NCI-H524 (cell line): ENCODE data around the gene ATF7.
A peak's percentile ranks its signal among the peaks of the same experiment; 100 is the strongest.
"Not testable (repeated sequence)": the region's sequence is repeated elsewhere in the genome, so short reads cannot be mapped to it uniquely, and the experiment has no call there.

ENCODE experiments used
- DNase-seq, 2 experiments: peaks; one replicate each; lab custom pipeline; 2025; lab: John Stamatoyannopoulos, UW

The ATF7 gene

GRCh38 chr12:53564941-53565340 lies 61.2 kb downstream of the ATF7 start:
- DNase-seq = no peak

- DNase-seq = no peak
Observed at GRCh38 chr12:53564278-53564677, 61.9 kb downstream of the ATF7 start.

GRCh38 chr12:53563452-53564028 lies 62.6 kb downstream of the ATF7 start:
- no peak for DNase-seq

- DNase-seq = no peak
Observed at GRCh38 chr12:53561590-53561953, 64.6 kb downstream of the ATF7 start.

DNA sequence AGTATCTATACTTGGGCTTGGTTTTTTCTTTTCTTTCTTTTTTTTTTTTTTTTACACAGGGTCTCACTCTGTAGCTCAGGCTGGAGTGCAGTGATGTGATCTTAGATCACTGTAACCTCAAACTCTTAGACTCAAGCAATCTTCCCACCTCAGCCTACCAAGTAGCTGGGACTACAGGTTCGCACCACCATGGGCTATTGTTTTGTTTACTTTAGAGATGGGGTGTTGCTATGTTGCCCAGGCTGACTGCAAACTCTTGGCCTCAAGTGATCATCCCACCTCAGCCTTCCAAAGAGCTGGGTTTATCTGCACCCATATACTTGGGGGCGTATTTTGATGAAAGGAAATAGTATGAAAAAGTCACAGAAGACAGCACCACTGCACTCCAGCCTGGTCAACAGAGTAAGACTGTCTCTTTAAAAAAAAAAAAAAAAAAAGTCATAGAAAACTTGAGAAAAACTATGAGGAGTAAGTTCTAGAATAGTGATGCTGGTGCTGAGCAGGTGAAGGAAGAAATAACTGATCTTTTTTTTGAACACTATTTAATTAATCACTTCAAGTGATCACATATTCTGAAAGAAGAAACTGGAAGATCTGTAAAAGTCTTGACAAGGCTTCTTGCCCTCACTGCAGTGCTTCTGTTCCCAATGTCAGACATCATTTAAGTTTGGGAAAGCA lies 65.1 kb downstream of the ATF7 start:
- DNase-seq = no peak

- no peak for DNase-seq
Observed at GRCh38 chr12:53560351-53560750, 65.8 kb downstream of the ATF7 start.

- DNase-seq = no peak
Observed at GRCh38 chr12:53558631-53559030, 67.6 kb downstream of the ATF7 start.

- peak in 1 of 2 experiments; percentile 16 for DNase-seq
Observed at GRCh38 chr12:53552361-53553327, 73.5 kb downstream of the ATF7 start.

DNA sequence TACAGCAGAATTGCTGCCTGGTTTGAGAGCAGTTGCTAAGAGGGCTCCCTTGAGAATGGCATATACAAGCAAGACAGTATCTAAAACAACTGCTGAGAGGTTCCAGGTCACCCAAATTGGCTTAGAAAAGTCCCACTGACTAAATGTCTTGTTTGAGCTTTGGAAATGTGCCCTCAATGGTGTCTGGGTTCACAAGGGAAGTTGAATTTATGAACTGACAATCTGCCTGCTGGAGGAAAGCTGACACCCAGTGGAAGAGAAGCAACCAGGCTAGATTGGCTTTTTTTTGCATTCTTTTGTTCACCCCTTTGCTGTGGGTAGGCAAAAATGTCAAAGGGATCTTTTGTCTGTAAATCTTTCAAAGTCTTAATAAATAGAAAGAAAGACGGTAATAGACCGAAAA lies 74.3 kb downstream of the ATF7 start:
- no peak for DNase-seq

GRCh38 chr12:53550595-53550994 lies 75.6 kb downstream of the ATF7 start:
- DNase-seq = no peak

GRCh38 chr12:53550131-53550530 lies 76.1 kb downstream of the ATF7 start:
- DNase-seq = not testable (repeated sequence)

DNA sequence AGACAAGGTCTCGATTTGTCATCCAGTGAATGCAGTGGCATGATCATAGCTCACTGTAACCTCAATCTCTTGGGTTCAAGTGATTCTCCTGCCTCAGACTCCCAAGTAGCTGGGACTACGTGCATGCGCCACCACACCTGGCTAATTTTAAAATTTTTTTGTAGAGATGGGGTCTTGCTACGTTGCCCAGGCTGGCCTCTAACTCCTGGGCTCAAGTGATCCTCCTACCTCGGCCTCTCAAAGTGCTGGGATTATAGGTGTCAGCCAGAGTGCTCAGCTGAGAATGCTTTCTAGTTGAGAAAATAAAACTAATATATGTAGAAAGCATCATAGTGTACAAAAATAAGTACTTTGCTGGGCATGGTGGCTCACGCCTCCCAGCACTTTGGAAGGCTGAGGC lies 77.8 kb downstream of the ATF7 start:
- DNase-seq = not testable (repeated sequence)

DNA sequence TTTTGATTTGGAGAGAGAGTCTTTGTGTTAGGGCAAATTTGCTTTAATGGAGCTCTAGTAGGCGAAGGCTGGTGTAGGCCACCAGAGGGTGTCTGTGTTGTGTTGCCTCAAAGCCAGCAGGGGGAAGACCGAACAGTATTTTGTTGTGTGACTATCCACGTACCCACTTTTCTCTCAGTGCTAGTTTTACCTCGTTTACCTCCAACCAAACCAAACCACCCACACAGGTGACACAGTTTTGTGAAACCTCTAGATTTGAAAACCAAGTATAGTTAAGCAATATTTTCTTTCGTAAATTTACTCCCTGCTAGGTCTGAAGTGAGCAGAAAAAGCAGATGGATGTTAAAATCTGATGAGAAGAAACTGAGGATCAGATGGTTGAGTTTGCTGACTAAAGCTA lies 82.6 kb downstream of the ATF7 start:
- peak; percentile 31 to 59 for DNase-seq

DNA sequence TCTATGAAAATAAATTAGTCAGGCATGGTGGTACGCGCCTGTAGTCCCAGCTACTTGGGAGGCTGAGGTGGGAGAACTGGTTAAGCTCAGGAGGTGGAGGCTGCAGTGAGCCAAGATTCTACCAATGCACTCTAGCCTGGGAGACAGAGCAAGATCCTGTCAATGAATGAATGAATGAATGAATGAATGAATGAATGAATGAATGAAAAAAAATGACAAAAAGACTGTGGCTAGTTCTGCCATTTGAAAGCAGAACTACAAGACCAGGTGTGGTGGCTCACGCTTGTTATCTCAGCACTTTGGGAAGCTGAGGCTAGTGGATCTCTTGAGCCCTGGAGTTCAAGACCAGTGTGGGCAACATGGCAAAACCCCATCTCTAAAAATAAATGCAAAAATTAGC lies 86.7 kb downstream of the ATF7 start:
- DNase-seq = no peak

DNA sequence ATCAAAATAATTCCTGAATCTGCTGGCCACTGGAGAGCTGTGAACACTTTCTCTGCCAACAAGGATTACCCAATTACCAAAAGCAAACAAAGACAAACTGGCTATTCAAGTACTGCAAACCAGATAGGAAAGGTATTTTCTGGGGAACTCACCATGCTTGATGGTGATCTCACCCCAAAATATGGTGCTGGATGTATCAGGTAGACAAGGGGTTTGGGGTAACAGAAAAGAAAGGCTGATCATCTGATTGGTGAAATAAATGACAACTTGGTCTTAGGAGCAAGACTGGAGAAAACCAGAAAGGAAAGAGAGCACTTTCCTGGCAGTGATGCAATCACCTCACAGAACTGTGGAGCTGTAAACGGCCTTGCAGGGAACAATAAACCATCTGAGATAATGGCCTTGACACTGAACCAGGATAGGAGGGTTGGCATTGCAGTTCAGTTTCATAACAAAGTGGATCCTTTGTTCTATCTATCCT lies 87.9 kb downstream of the ATF7 start:
- no peak for DNase-seq

- no peak for DNase-seq
Observed at GRCh38 chr12:53536962-53537361, 89.2 kb downstream of the ATF7 start.

GRCh38 chr12:53533471-53533870 lies 92.7 kb downstream of the ATF7 start:
- no peak for DNase-seq

DNA sequence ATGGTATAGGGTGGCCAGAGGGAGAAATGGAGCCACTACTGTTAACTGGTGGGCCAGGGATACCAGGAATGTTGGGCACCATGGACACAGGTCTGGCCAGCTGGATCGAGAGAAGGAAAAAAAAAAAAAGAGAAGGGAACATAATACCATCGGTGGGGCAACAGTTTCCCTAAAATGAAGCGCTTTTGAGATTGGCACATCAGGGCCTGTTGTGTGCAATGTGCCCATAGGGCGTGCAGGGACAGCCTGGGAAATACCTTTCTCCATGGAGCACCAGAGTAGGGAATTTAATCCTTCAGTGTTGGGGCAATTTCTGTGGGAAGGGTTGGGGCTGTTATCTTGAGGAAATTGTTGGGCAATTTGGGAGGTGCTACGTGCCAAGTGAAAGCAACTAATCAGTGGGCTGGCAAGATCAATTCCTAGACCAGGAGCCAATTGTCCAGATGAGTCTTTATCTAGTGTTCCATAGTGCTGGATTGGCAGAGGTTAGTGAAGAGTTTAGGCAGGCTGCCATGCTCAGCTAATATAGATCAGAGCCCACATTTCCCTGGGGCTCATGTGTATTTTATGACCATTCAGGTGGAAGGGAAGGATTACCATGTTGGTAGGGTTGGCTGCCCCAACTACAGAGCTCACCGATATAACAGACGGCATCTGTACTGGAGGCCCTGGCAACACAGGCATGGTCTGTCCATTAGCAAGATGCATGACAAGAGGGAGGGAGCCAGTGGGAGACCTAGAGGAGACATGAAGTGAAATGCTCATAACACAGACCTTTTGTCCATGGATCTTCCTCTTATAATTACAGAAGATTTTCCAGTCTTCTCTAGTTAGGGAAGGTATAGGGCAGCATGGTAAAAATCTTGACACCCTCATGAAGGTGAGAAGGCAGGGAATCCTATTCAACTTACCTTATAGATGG lies 93.4 kb downstream of the ATF7 start:
- DNase-seq = peak in 1 of 2 experiments; percentile 33

GRCh38 chr12:53532021-53532420 lies 94.2 kb downstream of the ATF7 start:
- DNase-seq = peak; percentile 90 to 96

- DNase-seq = no peak
Observed at GRCh38 chr12:53530920-53531319, 95.3 kb downstream of the ATF7 start.

DNA sequence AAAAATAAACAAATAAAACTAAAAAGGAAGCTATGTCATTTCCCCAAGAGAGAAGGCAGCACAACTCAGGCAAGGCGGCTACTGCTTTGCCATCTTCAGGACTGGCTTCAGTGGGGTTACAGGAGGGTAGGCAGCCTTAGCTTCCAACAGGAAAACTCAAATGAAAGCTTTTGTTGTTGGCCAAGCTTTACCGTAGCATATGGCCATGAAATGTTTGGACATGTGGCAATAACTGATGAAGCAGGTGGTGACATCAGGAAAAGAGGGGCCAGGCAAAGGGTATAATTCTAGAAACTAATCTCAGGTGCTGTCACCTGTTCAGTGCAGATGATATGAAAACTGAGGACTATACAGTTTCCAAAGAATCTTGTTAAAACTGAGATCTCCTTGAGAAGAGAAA lies 96.1 kb downstream of the ATF7 start:
- peak; percentile 50 to 88 for DNase-seq

GRCh38 chr12:53524476-53524875 lies 101.7 kb downstream of the ATF7 start:
- DNase-seq = no peak
